Testis (tissue), 3 donors: ENCODE data around the gene RAB8A. TPM values are rescaled to one million over a fixed set of nuclear protein-coding genes. Genes with fewer than 3 reads are reported as not detected.
A peak's percentile ranks its signal among the peaks of the same experiment; 100 is the strongest.

Experiments
- DNase-seq: peaks from one replicate; pipeline ENCODE4 v3.0.0-alpha.2; 2019
- H3K27ac ChIP-seq, 2 donors: fragments of 200-600 bp; sonication (generic); one replicate each; pipeline ENCODE4 v1.5.1; 2019
- H3K27me3 ChIP-seq: fragments of 200-600 bp; sonication (generic); one replicate; pipeline ENCODE4 v1.5.1; 2019
- H3K36me3 ChIP-seq: fragments of 200-600 bp; sonication (generic); one replicate; pipeline ENCODE4 v1.5.1; 2017; ENCODE audit warnings: low read depth; ENCODE audit errors: missing control alignments
- H3K4me1 ChIP-seq: fragments of 200-600 bp; sonication (generic); one replicate; pipeline ENCODE4 v1.5.1; 2019
- H3K4me3 ChIP-seq, 2 donors: fragments of 200-600 bp; sonication (generic); one replicate each; pipeline ENCODE4 v1.5.1; 2017 to 2019
- H3K9me3 ChIP-seq: fragments of 200-600 bp; sonication (generic); one replicate; pipeline ENCODE4 v1.5.1; 2017
- CTCF ChIP-seq, 3 experiments: fragments of 450-650 bp in 2 of 3; fragments of 200-600 bp in 1 of 3; sonication (generic) in 1 of 3; IDR thresholded peaks; one replicate each; pipeline ENCODE4 v1.5.1; 2016 to 2019; ENCODE audit warnings: antibody characterized with exemption in 3 of 3, mild to moderate bottlenecking in 2 of 3, moderate library complexity in 1 of 3
- POLR2A ChIP-seq: fragments of 450-650 bp; IDR thresholded peaks from one replicate; pipeline ENCODE4 v1.6.1; 2017; ENCODE audit warnings: antibody characterized with exemption, mild to moderate bottlenecking, moderate library complexity
- WGBS, 2 donors: methylation state at CpG; one replicate each; pipeline ENCODE4 v1.1.5; 2018; 5-methylcytosine and 5-hydroxymethylcytosine counted together
- intact Hi-C: fragments of 100-400 bp; cut with DNase I; formaldehyde crosslinking; loops from one replicate; pipeline ENCODE4 v1.15.1; 2023; ENCODE audit warnings: low total_unique reads
- polyA plus RNA-seq: library from polyadenylated mRNA; stranded (reverse); fragments of 350-450 nt; fragmentation: Illumina TruSeq; extraction: RNeasy Lipid Tissue Mini Kit (QIAGEN cat#74804); gene quantifications from one replicate; pipeline ENCODE4 v1.2.3, GENCODE V29; 2014; ENCODE audit warnings: low read depth, low replicate concordance; ENCODE audit not compliant: insufficient read depth
- total RNA-seq, 2 donors: library from RNA; depleted of rRNA; stranded (reverse); fragments of >200 nt; gene quantifications; one replicate each; pipeline ENCODE4 v1.2.3, GENCODE V29; 2016

RAB8A gene
- total and polyA plus RNA-seq, 3 donors from 2014 or later, result 45.9 to 69.0 (median 63.3) TPM

- no peaks in the 10 kb centered on the region for H3K36me3 ChIP-seq
- no peak overlapping the region for H3K4me3 ChIP-seq
- no peaks in the 10 kb centered on the region for H3K9me3 ChIP-seq
- H3K27me3 ChIP-seq, result no peaks in the 10 kb centered on the region
- 82 to 85% methylated on average over 5 to 8 of the region's 8 CpGs for WGBS, 2 donors
- H3K27ac ChIP-seq, result no peak overlapping the region
- no peak for TF ChIP-seq POLR2A
- TF ChIP-seq CTCF (IDR thresholded peaks at IDR 0.05), result no peak
- no peak for DNase-seq
- intact Hi-C loops, result no loop called here
- H3K4me1 ChIP-seq, result no peaks in the 10 kb centered on the region
These were observed 36.9 kb downstream of the RAB8A start for GRCh38 chr19:16148443-16149229.

- Histone ChIP-seq H3K36me3 (no peaks in the 10 kb centered on the region), H3K27me3 (no peaks in the 10 kb centered on the region), H3K4me3 (peak overlapping the region in 1 of 2 donors; percentile 7), H3K4me1 (no peaks in the 10 kb centered on the region), H3K27ac (no peak overlapping the region), H3K9me3 (no peaks in the 10 kb centered on the region)
- intact Hi-C loops, result no loop called here
- no peak for TF ChIP-seq POLR2A
- TF ChIP-seq CTCF (IDR thresholded peaks at IDR 0.05), result no peak
- DNase-seq, result peak; percentile 62
- WGBS, 2 donors, result 66 to 80% methylated on average over 6 to 11 of the region's 11 CpGs
These were observed 42.1 kb downstream of the RAB8A start for GRCh38 chr19:16153582-16154336.

GRCh38 chr19:16154557-16154956 is 42.9 kb downstream of the RAB8A start:
- no peaks in the 10 kb centered on the region for H3K36me3 ChIP-seq
- WGBS, 2 donors, result 70 to 74% methylated on average over 8 of the region's 8 CpGs
- intact Hi-C loops, result no loop called here
- H3K27ac ChIP-seq, result no peak overlapping the region
- no peaks in the 10 kb centered on the region for H3K27me3 ChIP-seq
- TF ChIP-seq CTCF (IDR thresholded peaks at IDR 0.05) (no peak), POLR2A (no peak)
- no peak for DNase-seq
- no peak overlapping the region for H3K4me3 ChIP-seq
- no peaks in the 10 kb centered on the region for H3K4me1 ChIP-seq
- no peaks in the 10 kb centered on the region for H3K9me3 ChIP-seq

GRCh38 chr19:16155128-16155527 is 43.4 kb downstream of the RAB8A start:
- no peak overlapping the region for H3K4me3 ChIP-seq
- DNase-seq, result no peak
- no peak overlapping the region for H3K27ac ChIP-seq
- no peaks in the 10 kb centered on the region for H3K36me3 ChIP-seq
- TF ChIP-seq CTCF (IDR thresholded peaks at IDR 0.05) (no peak), POLR2A (no peak)
- 94 to 100% methylated on average over 1 of the region's 1 CpG for WGBS, 2 donors
- H3K27me3 ChIP-seq, result no peaks in the 10 kb centered on the region
- H3K9me3 ChIP-seq, result no peaks in the 10 kb centered on the region
- intact Hi-C loops, result no loop called here
- H3K4me1 ChIP-seq, result no peaks in the 10 kb centered on the region
